WTC11 (cell line): ENCODE data around the gene RNF135.
"Not testable (repeated sequence)": the region's sequence is repeated elsewhere in the genome, so short reads cannot be mapped to it uniquely, and the experiment has no call there.

ENCODE experiments used
- ATF3 ChIP-seq: sonication (generic); formaldehyde crosslinking; conservative IDR thresholded peaks from 2 replicates; pipeline ENCODE4 v1.8.1; 2022; ENCODE audit warnings: mild to moderate bottlenecking, missing genetic modification reagents
- CREB1 ChIP-seq: sonication (generic); formaldehyde crosslinking; IDR thresholded peaks from 2 replicates; pipeline ENCODE4 v1.8.0; 2023; ENCODE audit warnings: mild to moderate bottlenecking, missing genetic modification reagents
- FOXP1 ChIP-seq: sonication (generic); formaldehyde crosslinking; IDR thresholded peaks from 2 replicates; pipeline ENCODE4 v1.8.0; 2022; ENCODE audit warnings: missing genetic modification reagents, mild to moderate bottlenecking, moderate library complexity, borderline replicate concordance
- GABPB1 ChIP-seq: sonication (generic); formaldehyde crosslinking; IDR thresholded peaks from 2 replicates; pipeline ENCODE4 v1.8.1; 2023; ENCODE audit warnings: mild to moderate bottlenecking, missing genetic modification reagents
- GRHL2 ChIP-seq: fragments of 250-450 bp; sonication (Bioruptor Pico); IDR thresholded peaks from 2 replicates; pipeline ENCODE4 v1.8.0; 2022; ENCODE audit warnings: mild to moderate bottlenecking, moderate library complexity; ENCODE audit not compliant: insufficient replicate concordance, severe bottlenecking
- IRF1 ChIP-seq: sonication (generic); formaldehyde crosslinking; IDR thresholded peaks from 2 replicates; pipeline ENCODE4 v1.8.0; 2023; ENCODE audit warnings: missing genetic modification reagents
- MLX ChIP-seq: sonication (generic); formaldehyde crosslinking; IDR thresholded peaks from 2 replicates; pipeline ENCODE4 v1.8.1; 2023; ENCODE audit warnings: mild to moderate bottlenecking, missing genetic modification reagents, moderate library complexity
- TCF7 ChIP-seq: sonication (generic); formaldehyde crosslinking; IDR thresholded peaks from 2 replicates; pipeline ENCODE4 v1.8.0; 2022; ENCODE audit warnings: mild to moderate bottlenecking, low read depth, missing genetic modification reagents, moderate library complexity
- TEAD1 ChIP-seq: sonication (generic); formaldehyde crosslinking; IDR thresholded peaks from 2 replicates; pipeline ENCODE4 v1.8.0; 2022; ENCODE audit warnings: mild to moderate bottlenecking, missing genetic modification reagents
- USF2 ChIP-seq: sonication (generic); formaldehyde crosslinking; IDR thresholded peaks from 2 replicates; pipeline ENCODE4 v1.8.1; 2023; ENCODE audit warnings: mild to moderate bottlenecking, missing genetic modification reagents, moderate library complexity
- ZNF317 ChIP-seq: sonication (generic); formaldehyde crosslinking; IDR thresholded peaks from 2 replicates; pipeline ENCODE4 v1.8.1; 2023; ENCODE audit warnings: low read depth, mild to moderate bottlenecking, moderate library complexity, missing genetic modification reagents, borderline replicate concordance
- TF ChIP-seq, protein P1 (sequence below): fragments of 200-600 bp; IDR thresholded peaks from 2 replicates; pipeline ENCODE4 v1.8.0; 2022; ENCODE audit warnings: antibody characterized with exemption
- TF ChIP-seq, protein P2 (sequence below): sonication (generic); formaldehyde crosslinking; IDR thresholded peaks from 2 replicates; pipeline ENCODE4 v1.8.0; 2022; ENCODE audit warnings: mild to moderate bottlenecking, missing genetic modification reagents
- TF ChIP-seq, protein P3 (sequence below): sonication (generic); formaldehyde crosslinking; IDR thresholded peaks from 2 replicates; pipeline ENCODE4 v1.8.1; 2023; ENCODE audit warnings: mild to moderate bottlenecking, moderate library complexity, missing genetic modification reagents

GRCh38 chr17:30929861-30930260, 41.0 kb upstream of the RNF135 start:
- TF ChIP-seq, protein P1, sequence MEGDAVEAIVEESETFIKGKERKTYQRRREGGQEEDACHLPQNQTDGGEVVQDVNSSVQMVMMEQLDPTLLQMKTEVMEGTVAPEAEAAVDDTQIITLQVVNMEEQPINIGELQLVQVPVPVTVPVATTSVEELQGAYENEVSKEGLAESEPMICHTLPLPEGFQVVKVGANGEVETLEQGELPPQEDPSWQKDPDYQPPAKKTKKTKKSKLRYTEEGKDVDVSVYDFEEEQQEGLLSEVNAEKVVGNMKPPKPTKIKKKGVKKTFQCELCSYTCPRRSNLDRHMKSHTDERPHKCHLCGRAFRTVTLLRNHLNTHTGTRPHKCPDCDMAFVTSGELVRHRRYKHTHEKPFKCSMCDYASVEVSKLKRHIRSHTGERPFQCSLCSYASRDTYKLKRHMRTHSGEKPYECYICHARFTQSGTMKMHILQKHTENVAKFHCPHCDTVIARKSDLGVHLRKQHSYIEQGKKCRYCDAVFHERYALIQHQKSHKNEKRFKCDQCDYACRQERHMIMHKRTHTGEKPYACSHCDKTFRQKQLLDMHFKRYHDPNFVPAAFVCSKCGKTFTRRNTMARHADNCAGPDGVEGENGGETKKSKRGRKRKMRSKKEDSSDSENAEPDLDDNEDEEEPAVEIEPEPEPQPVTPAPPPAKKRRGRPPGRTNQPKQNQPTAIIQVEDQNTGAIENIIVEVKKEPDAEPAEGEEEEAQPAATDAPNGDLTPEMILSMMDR: not testable (repeated sequence)
- TF ChIP-seq TCF7 (CRISPR knock-in tag); CREB1 (CRISPR knock-in tag); GABPB1; ZNF317; ATF3 (CRISPR knock-in tag); GRHL2 (CRISPR knock-in tag); IRF1; USF2 (CRISPR knock-in tag); MLX (CRISPR knock-in tag); TEAD1 (CRISPR knock-in tag); FOXP1 (CRISPR knock-in tag): not testable (repeated sequence)
- TF ChIP-seq, protein P2, sequence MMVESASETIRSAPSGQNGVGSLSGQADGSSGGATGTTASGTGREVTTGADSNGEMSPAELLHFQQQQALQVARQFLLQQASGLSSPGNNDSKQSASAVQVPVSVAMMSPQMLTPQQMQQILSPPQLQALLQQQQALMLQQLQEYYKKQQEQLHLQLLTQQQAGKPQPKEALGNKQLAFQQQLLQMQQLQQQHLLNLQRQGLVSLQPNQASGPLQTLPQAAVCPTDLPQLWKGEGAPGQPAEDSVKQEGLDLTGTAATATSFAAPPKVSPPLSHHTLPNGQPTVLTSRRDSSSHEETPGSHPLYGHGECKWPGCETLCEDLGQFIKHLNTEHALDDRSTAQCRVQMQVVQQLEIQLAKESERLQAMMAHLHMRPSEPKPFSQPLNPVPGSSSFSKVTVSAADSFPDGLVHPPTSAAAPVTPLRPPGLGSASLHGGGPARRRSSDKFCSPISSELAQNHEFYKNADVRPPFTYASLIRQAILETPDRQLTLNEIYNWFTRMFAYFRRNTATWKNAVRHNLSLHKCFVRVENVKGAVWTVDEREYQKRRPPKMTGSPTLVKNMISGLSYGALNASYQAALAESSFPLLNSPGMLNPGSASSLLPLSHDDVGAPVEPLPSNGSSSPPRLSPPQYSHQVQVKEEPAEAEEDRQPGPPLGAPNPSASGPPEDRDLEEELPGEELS: not testable (repeated sequence)
- TF ChIP-seq, protein P3, sequence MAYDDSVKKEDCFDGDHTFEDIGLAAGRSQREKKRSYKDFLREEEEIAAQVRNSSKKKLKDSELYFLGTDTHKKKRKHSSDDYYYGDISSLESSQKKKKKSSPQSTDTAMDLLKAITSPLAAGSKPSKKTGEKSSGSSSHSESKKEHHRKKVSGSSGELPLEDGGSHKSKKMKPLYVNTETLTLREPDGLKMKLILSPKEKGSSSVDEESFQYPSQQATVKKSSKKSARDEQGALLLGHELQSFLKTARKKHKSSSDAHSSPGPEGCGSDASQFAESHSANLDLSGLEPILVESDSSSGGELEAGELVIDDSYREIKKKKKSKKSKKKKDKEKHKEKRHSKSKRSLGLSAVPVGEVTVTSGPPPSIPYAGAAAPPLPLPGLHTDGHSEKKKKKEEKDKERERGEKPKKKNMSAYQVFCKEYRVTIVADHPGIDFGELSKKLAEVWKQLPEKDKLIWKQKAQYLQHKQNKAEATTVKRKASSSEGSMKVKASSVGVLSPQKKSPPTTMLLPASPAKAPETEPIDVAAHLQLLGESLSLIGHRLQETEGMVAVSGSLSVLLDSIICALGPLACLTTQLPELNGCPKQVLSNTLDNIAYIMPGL (CRISPR knock-in tag): not testable (repeated sequence)
